Measurements from ENCODE around the gene PRKN. TPM values are rescaled to one million over a fixed set of nuclear protein-coding genes. Genes with fewer than 3 reads are reported as not detected.

PRKN gene
- total RNA-seq, 1 donor from 2014 or later: 1.3 TPM

DNA sequence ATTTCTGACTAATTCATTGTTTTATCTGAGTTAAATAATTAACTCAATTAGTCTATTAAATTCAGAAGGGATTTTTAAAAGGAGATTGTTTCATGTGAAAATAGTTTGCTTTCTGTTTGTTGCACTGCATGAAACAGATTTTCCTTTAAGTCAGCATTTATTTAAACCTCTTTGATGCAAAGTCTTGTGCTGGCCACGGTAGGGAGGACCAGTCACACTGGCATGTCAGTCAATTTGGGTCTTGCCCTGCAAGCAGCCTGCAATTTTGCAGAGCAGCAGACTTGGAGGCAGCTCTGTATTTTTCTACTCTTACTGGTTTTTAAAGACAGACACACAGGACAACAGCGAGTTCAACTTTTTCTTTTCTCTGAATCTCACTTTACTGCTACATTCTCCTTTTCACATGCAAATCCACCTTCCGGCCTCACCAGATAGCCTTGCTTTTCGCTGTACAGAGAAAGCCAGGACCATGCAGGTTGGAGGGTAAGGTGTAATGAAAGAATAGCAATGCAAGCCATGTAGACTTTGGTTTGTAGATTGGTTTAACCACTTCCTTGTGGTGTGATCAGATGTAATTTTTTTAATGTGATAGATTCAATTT, 763.8 kb downstream of the PRKN start:
- H2AFZ ChIP-seq (ENCODE audit: low read depth, low read length): no peak overlapping the region
- no peaks in the 10 kb centered on the region for H3K4me1 Mint-ChIP-seq (ENCODE audit: low read depth, unreplicated experiment)
- FAIRE-seq (no peak), DNase-seq (ENCODE audit: low read depth) (no peak)
- H3K79me2 ChIP-seq (ENCODE audit: insufficient read depth, low read length): no peaks in the 10 kb centered on the region
- no peaks in the 10 kb centered on the region for H4K20me1 ChIP-seq (ENCODE audit: insufficient read depth, low read length)
- H3K4me3 Mint-ChIP-seq (ENCODE audit: unreplicated experiment): no peak overlapping the region
- no peaks in the 10 kb centered on the region for H3K27me3 ChIP-seq (ENCODE audit: insufficient read depth, low read length)
- H3K27ac ChIP-seq (ENCODE audit: low read depth, low read length): no peak overlapping the region
- H3K36me3 ChIP-seq (ENCODE audit: insufficient read depth, low read length): no peaks in the 10 kb centered on the region
- H3K27me3 Mint-ChIP-seq (ENCODE audit: low read depth, unreplicated experiment): peaks cover 5% of the 10 kb centered on the region
- no peak overlapping the region for H3K4me2 ChIP-seq (ENCODE audit: low read length)
- no peak overlapping the region for H3K27ac Mint-ChIP-seq (ENCODE audit: unreplicated experiment)
- H3K9me3 ChIP-seq (ENCODE audit: insufficient read depth, low read depth, low read length): no peaks in the 10 kb centered on the region
- TF ChIP-seq, protein P1, sequence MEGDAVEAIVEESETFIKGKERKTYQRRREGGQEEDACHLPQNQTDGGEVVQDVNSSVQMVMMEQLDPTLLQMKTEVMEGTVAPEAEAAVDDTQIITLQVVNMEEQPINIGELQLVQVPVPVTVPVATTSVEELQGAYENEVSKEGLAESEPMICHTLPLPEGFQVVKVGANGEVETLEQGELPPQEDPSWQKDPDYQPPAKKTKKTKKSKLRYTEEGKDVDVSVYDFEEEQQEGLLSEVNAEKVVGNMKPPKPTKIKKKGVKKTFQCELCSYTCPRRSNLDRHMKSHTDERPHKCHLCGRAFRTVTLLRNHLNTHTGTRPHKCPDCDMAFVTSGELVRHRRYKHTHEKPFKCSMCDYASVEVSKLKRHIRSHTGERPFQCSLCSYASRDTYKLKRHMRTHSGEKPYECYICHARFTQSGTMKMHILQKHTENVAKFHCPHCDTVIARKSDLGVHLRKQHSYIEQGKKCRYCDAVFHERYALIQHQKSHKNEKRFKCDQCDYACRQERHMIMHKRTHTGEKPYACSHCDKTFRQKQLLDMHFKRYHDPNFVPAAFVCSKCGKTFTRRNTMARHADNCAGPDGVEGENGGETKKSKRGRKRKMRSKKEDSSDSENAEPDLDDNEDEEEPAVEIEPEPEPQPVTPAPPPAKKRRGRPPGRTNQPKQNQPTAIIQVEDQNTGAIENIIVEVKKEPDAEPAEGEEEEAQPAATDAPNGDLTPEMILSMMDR (IDR thresholded peaks at IDR 0.05; ENCODE audit: insufficient read depth, low read depth, low read length): no peak
- TF ChIP-seq EZH2 (IDR thresholded peaks at IDR 0.05; ENCODE audit: insufficient read depth, low read length): no peak
- H3K36me3 Mint-ChIP-seq (ENCODE audit: low read depth, unreplicated experiment): no peaks in the 10 kb centered on the region
- no peaks in the 10 kb centered on the region for H3K4me1 ChIP-seq (ENCODE audit: insufficient read depth, low read length)
- H3K9me3 Mint-ChIP-seq (ENCODE audit: unreplicated experiment): no peaks in the 10 kb centered on the region
- no peak overlapping the region for H3K4me3 ChIP-seq (ENCODE audit: insufficient read depth, low read depth, low read length)
- no peak overlapping the region for H3K9ac ChIP-seq (ENCODE audit: low read length)

DNA sequence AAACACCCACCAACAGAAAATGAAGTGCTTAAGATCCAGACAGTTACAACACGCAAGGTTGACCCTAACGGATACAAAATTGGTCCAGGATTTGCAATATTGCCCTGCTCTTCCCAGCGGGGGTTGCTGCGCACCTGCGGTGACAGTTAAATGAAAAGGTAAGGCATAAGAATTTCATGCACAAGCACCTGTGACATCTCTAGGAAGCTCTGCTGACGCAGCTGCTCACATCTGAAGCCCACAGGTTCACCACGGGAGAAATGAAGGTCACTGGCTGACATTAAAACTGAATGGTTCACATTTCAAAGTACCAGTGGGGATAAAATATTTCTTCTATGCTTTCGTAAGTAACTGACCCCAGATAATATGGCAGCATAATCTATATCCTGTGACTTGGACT, 764.4 kb downstream of the PRKN start:
- Mint-ChIP-seq H3K36me3 (ENCODE audit: low read depth, unreplicated experiment) (no peaks in the 10 kb centered on the region), H3K27ac (ENCODE audit: unreplicated experiment) (no peak overlapping the region), H3K9me3 (ENCODE audit: unreplicated experiment) (no peaks in the 10 kb centered on the region), H3K4me1 (ENCODE audit: low read depth, unreplicated experiment) (no peaks in the 10 kb centered on the region), H3K4me3 (ENCODE audit: unreplicated experiment) (no peak overlapping the region), H3K27me3 (ENCODE audit: low read depth, unreplicated experiment) (peaks cover 5% of the 10 kb centered on the region)
- TF ChIP-seq, protein P1 (IDR thresholded peaks at IDR 0.05; ENCODE audit: insufficient read depth, low read depth, low read length): no peak
- no peak for TF ChIP-seq EZH2 (IDR thresholded peaks at IDR 0.05; ENCODE audit: insufficient read depth, low read length)
- Histone ChIP-seq H3K27me3 (ENCODE audit: insufficient read depth, low read length) (no peaks in the 10 kb centered on the region), H3K4me2 (ENCODE audit: low read length) (no peak overlapping the region), H3K79me2 (ENCODE audit: insufficient read depth, low read length) (no peaks in the 10 kb centered on the region), H3K36me3 (ENCODE audit: insufficient read depth, low read length) (no peaks in the 10 kb centered on the region), H3K9me3 (ENCODE audit: insufficient read depth, low read depth, low read length) (no peaks in the 10 kb centered on the region), H3K9ac (ENCODE audit: low read length) (no peak overlapping the region), H2AFZ (ENCODE audit: low read depth, low read length) (no peak overlapping the region), H3K4me1 (ENCODE audit: insufficient read depth, low read length) (no peaks in the 10 kb centered on the region), H3K27ac (ENCODE audit: low read depth, low read length) (no peak overlapping the region), H3K4me3 (ENCODE audit: insufficient read depth, low read depth, low read length) (no peak overlapping the region), H4K20me1 (ENCODE audit: insufficient read depth, low read length) (no peaks in the 10 kb centered on the region)
- FAIRE-seq (no peak), DNase-seq (ENCODE audit: low read depth) (no peak)

DNA sequence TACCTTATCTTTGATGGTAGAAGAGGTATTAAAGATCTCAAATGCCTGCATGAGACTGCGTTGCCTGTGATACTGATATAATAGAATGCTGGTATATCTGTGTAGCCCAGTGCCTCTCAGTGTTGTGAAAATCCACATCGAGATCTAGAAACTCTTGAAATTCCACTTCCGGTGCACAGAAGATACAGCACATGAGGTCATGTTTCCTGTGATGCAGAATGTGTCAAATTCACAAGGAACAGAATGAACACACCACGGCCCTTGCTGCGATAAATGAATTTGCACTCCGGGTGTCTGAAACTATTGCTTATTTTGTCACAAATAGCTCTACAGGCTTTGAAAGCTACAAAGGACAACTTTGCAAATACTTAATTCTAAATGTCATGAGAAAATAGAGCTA, 765.8 kb downstream of the PRKN start:
- no peak for TF ChIP-seq EZH2 (IDR thresholded peaks at IDR 0.05; ENCODE audit: insufficient read depth, low read length)
- TF ChIP-seq, protein P1 (IDR thresholded peaks at IDR 0.05; ENCODE audit: insufficient read depth, low read depth, low read length): no peak
- Histone ChIP-seq H3K9me3 (ENCODE audit: insufficient read depth, low read depth, low read length) (no peaks in the 10 kb centered on the region), H3K4me1 (ENCODE audit: insufficient read depth, low read length) (no peaks in the 10 kb centered on the region), H3K36me3 (ENCODE audit: insufficient read depth, low read length) (no peaks in the 10 kb centered on the region), H4K20me1 (ENCODE audit: insufficient read depth, low read length) (no peaks in the 10 kb centered on the region), H2AFZ (ENCODE audit: low read depth, low read length) (no peak overlapping the region), H3K4me3 (ENCODE audit: insufficient read depth, low read depth, low read length) (no peak overlapping the region), H3K4me2 (ENCODE audit: low read length) (no peak overlapping the region), H3K27me3 (ENCODE audit: insufficient read depth, low read length) (no peaks in the 10 kb centered on the region), H3K9ac (ENCODE audit: low read length) (no peak overlapping the region), H3K79me2 (ENCODE audit: insufficient read depth, low read length) (no peaks in the 10 kb centered on the region), H3K27ac (ENCODE audit: low read depth, low read length) (no peak overlapping the region)
- Mint-ChIP-seq H3K36me3 (ENCODE audit: low read depth, unreplicated experiment) (no peaks in the 10 kb centered on the region), H3K9me3 (ENCODE audit: unreplicated experiment) (no peaks in the 10 kb centered on the region), H3K27ac (ENCODE audit: unreplicated experiment) (no peak overlapping the region), H3K27me3 (ENCODE audit: low read depth, unreplicated experiment) (peaks cover 7% of the 10 kb centered on the region), H3K4me1 (ENCODE audit: low read depth, unreplicated experiment) (no peaks in the 10 kb centered on the region), H3K4me3 (ENCODE audit: unreplicated experiment) (no peak overlapping the region)
- DNase-seq (ENCODE audit: low read depth): no peak
- no peak for FAIRE-seq
